ENCODE results near the gene TTC6.

DNA sequence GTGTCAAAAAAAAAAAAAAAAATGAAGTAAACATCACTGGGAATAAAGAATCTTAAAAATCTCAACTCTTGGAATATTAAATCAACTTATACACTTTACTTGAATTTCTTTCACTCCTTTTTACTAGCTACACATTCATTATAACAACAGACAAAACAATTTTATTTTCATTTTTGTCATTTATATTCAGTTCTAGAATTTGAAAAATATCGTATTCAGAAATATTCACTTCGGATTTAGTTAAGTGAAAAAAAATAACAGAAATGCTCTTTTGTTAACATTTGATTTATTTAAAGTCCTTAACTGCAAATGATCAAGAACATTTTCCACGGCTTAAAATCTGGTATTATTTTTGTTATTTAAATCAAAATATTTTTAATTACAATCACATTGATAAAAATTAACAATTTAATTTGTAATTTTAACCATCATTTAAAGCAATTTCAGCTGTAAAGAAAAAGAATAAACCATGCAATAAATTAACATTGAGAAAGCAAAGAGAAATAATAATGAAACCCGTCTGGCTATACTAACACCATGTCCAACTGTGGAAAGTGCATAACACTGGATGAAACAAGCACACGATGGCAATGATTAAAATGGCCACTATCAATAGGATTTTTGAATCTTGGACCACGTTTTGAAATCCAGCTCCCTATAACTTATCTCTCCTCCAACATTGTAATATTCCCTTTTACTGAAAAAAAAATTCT lies 5.6 kb upstream of the TTC6 start:
- TF ChIP-seq, protein P1, sequence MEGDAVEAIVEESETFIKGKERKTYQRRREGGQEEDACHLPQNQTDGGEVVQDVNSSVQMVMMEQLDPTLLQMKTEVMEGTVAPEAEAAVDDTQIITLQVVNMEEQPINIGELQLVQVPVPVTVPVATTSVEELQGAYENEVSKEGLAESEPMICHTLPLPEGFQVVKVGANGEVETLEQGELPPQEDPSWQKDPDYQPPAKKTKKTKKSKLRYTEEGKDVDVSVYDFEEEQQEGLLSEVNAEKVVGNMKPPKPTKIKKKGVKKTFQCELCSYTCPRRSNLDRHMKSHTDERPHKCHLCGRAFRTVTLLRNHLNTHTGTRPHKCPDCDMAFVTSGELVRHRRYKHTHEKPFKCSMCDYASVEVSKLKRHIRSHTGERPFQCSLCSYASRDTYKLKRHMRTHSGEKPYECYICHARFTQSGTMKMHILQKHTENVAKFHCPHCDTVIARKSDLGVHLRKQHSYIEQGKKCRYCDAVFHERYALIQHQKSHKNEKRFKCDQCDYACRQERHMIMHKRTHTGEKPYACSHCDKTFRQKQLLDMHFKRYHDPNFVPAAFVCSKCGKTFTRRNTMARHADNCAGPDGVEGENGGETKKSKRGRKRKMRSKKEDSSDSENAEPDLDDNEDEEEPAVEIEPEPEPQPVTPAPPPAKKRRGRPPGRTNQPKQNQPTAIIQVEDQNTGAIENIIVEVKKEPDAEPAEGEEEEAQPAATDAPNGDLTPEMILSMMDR (IDR thresholded peaks at IDR 0.05; ENCODE audit: insufficient read depth, low read depth, low read length) = no peak
- TF ChIP-seq EZH2 (IDR thresholded peaks at IDR 0.05; ENCODE audit: insufficient read depth, low read length) = no peak

Data from astrocyte (in vitro differentiated cells and primary cell).